Adrenal gland (tissue), 12 donors: ENCODE measurements around the gene EFNA2. TPM values are rescaled to one million over a fixed set of nuclear protein-coding genes. Genes with fewer than 3 reads are reported as not detected.

ENCODE experiments used
- DNase-seq, 7 donors: peaks; one replicate each; pipeline ENCODE4 v3.0.0-alpha.2; 2019 to 2020
- H3K27ac ChIP-seq, 5 donors: fragments of 200-600 bp; sonication (generic) in 4 of 5; 1 replicate in 3 of 5; 2 replicates in 2 of 5; pipeline versions ENCODE4 v1.5.1 to v1.8.0; 2016 to 2020; ENCODE audit warnings: mild to moderate bottlenecking in 1 of 5
- H3K27me3 ChIP-seq: fragments of 200-600 bp; 2 replicates; pipeline ENCODE4 v1.8.0; 2021
- H3K36me3 ChIP-seq, 2 donors: fragments of 200-600 bp; replicated peaks in 1 of 2; 1 replicate in 1 of 2; 2 replicates in 1 of 2; pipeline versions ENCODE4 v1.5.1 to v1.8.0; 2018 to 2022
- H3K4me1 ChIP-seq, 2 donors: fragments of 200-600 bp; replicated peaks in 1 of 2; 1 replicate in 1 of 2; 2 replicates in 1 of 2; pipeline versions ENCODE4 v1.5.1 to v1.8.0; 2018 to 2021
- H3K4me3 ChIP-seq, 4 donors: fragments of 200-600 bp; sonication (generic) in 3 of 4; one replicate each; pipeline ENCODE4 v1.5.1; 2016 to 2018
- H3K9me3 ChIP-seq, 3 donors: fragments of 200-600 bp; sonication (generic) in 1 of 3; replicated peaks in 1 of 3; 1 replicate in 2 of 3; 2 replicates in 1 of 3; pipeline versions ENCODE4 v1.5.1 to v1.8.0; 2016 to 2021
- CTCF ChIP-seq, 6 experiments: fragments of 450-650 bp in 4 of 6; fragments of 200-600 bp in 2 of 6; sonication (generic) in 1 of 6; IDR thresholded peaks; 1 replicate in 5 of 6; 2 replicates in 1 of 6; pipeline versions ENCODE4 v1.5.1 to v1.8.0; 2016 to 2021; ENCODE audit warnings: antibody characterized with exemption in 6 of 6, mild to moderate bottlenecking in 2 of 6, moderate library complexity in 1 of 6
- POLR2A ChIP-seq, 2 donors: fragments of 450-650 bp; IDR thresholded peaks; one replicate each; pipeline ENCODE4 v1.6.1; 2017; ENCODE audit warnings: antibody characterized with exemption in 2 of 2, mild to moderate bottlenecking in 2 of 2, moderate library complexity in 1 of 2
- WGBS, 4 donors: extraction: QIAGEN DNeasy Blood & Tissue Kit in 2 of 4; methylation state at CpG; one replicate each; pipeline versions ENCODE4 v1.1.5 to v1.1.7; 2013 to 2017; 5-methylcytosine and 5-hydroxymethylcytosine counted together
- intact Hi-C, 2 donors: fragments of 100-400 bp; cut with DNase I; formaldehyde crosslinking; loops; one replicate each; pipeline versions ENCODE4 v1.14.1 to v1.15.0; 2022 to 2023
- polyA plus RNA-seq, 3 donors: library from polyadenylated mRNA; stranded (reverse); fragments of 200-250 nt in 2 of 3; fragments of 350-450 nt in 1 of 3; fragmentation: Illumina TruSeq in 1 of 3; extraction: RNeasy Lipid Tissue Mini Kit (QIAGEN cat#74804) in 1 of 3; gene quantifications; one replicate each; pipeline ENCODE4 v1.2.3, GENCODE V29; 2013 to 2014
- total RNA-seq, 9 donors: library from RNA; depleted of rRNA in 4 of 9; stranded (reverse); fragments of >200 nt in 4 of 9; fragments of 120-200 nt in 1 of 9; fragmentation: NEBNext Ultra II Directional in 1 of 9; extraction: Animal tissue kit (Norgen Biotek cat#: 25700) in 1 of 9; gene quantifications; one replicate each; pipeline versions ENCODE4 v1.1.0 to v1.2.4, GENCODE V29; 2013 to 2023
- donor health status: healthy with polysubstance abuse.
- donor health status: Bipolar disorder and iron deficiency.
- donor health status: DM: yes; HTN: yes; CAD: no.
- donor health status: DM: no; HTN: no; CAD: no.
- donor health status: DM: no; HTN: no; CAD: no.
- donor health status: DM: yes; HTN: yes; CAD: no.

The EFNA2 gene
- total and polyA plus RNA-seq, 12 donors: 0.11 TPM; not detected in 11

- WGBS, 4 donors: 27 to 93% (median 49%) methylated on average over 3 to 51 of the region's 51 CpGs
- no peak for DNase-seq
- H3K27ac ChIP-seq: no peak overlapping the region
- no peak overlapping the region for H3K4me3 ChIP-seq
- intact Hi-C loops: loop anchor here (10.0 kb wide), 2 partner anchors 100 to 230 kb away; partner anchors contain the start of genes ADAMTSL5 (in 1 of the 2) and NDUFS7 (in 1 of the 2)
- peaks cover 51% of the 10 kb centered on the region for H3K27me3 ChIP-seq
- H3K4me1 ChIP-seq: peaks cover 0 to 5% of the 10 kb centered on the region in 2 donors
- H3K36me3 ChIP-seq: no peaks in the 10 kb centered on the region
- TF ChIP-seq CTCF (IDR thresholded peaks at IDR 0.05) (no peak), POLR2A (IDR thresholded peaks at IDR 0.05) (no peak)
- no peaks in the 10 kb centered on the region for H3K9me3 ChIP-seq
Measured at GRCh38 chr19:1284979-1285736, 515 bp upstream of the EFNA2 start.

GRCh38 chr19:1286487-1287353 lies 1.0 kb downstream of the EFNA2 start:
- DNase-seq: no peak
- Histone ChIP-seq H3K27me3 (peaks cover 60% of the 10 kb centered on the region), H3K4me1 (peaks cover 0 to 5% of the 10 kb centered on the region in 2 donors), H3K9me3 (no peaks in the 10 kb centered on the region), H3K4me3 (no peak overlapping the region), H3K27ac (no peak overlapping the region), H3K36me3 (no peaks in the 10 kb centered on the region)
- 28 to 63% (median 42%) methylated on average over 5 to 38 of the region's 38 CpGs for WGBS, 4 donors
- TF ChIP-seq CTCF (IDR thresholded peaks at IDR 0.05): no peak
- no peak for TF ChIP-seq POLR2A (IDR thresholded peaks at IDR 0.05)
- intact Hi-C loops: loop anchor here (10.0 kb wide), 2 partner anchors 98 to 228 kb away; partner anchors contain the start of genes ADAMTSL5 (in 1 of the 2) and NDUFS7 (in 1 of the 2)

- Histone ChIP-seq H3K4me1 (peaks cover 0 to 5% of the 10 kb centered on the region in 2 donors), H3K27me3 (peaks cover 64% of the 10 kb centered on the region), H3K36me3 (no peaks in the 10 kb centered on the region), H3K27ac (no peak overlapping the region), H3K9me3 (no peaks in the 10 kb centered on the region), H3K4me3 (no peak overlapping the region)
- intact Hi-C loops: loop anchor here (10.0 kb wide), 2 partner anchors 97 to 227 kb away; partner anchors contain the start of genes ADAMTSL5 (in 1 of the 2) and NDUFS7 (in 1 of the 2)
- 41 to 55% (median 47%) methylated on average over 26 to 55 of the region's 55 CpGs for WGBS, 4 donors
- no peak for DNase-seq
- TF ChIP-seq POLR2A (IDR thresholded peaks at IDR 0.05): no peak
- TF ChIP-seq CTCF (IDR thresholded peaks at IDR 0.05): no peak
Measured at GRCh38 chr19:1287354-1288225, 1.9 kb downstream of the EFNA2 start.
